ENCODE results near the gene STRA8.

STRA8 gene

DNA sequence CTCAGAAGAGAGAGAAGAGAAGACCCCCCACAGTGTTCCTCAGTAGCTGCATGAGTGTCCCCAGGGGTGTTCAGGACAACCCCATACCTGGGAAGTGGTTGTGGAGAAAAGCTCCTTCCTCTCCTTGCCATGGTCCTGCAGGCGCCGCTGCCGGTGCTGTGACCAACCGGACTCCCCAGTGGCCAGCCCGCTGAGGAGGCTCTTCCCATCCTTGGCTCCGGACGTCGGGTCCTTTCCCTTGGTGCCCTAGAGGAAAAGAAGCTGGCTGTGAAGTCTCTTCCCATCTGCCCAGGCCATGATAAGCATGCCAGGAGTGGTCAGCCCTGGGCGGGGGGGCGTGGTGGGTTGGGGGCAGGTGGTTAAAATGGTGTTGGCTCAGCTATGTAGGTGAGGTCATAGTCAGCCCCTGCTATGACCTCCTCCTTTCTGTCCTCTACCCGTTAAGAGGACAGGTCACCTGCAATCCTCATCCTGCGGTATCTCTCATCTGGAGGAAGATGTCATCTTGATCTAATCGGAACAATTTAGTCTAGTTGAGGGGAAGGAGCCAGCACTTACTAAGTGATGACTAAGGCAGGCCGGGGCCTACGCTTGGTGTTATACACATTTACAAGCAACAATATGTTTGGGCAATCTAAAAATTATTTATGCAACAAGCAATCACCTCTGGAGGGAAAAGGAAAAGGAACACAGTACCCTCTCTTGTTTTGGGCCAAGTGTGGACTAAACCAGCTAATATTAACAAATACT is 35.6 kb upstream of the STRA8 start:
- Histone ChIP-seq H3K9me2 (ENCODE audit: low read depth, low read length) (no peaks in the 10 kb centered on the region), H3K4me1 (ENCODE audit: insufficient read depth, low read length, severe bottlenecking) (no peaks in the 10 kb centered on the region), H4K20me1 (ENCODE audit: insufficient read depth, low read length) (no peaks in the 10 kb centered on the region), H3K27me3 (ENCODE audit: insufficient read depth, low read length) (no peaks in the 10 kb centered on the region), H3K4me3 (ENCODE audit: low read depth, low read length, poor library complexity, severe bottlenecking) (no peak overlapping the region), H3K9ac (ENCODE audit: low read length) (no peak overlapping the region), H3K36me3 (ENCODE audit: insufficient read depth, low read length) (peaks cover 90% of the 10 kb centered on the region), H3F3A (ENCODE audit: insufficient read depth, low read length) (no peaks in the 10 kb centered on the region), H3K27ac (ENCODE audit: low read depth, low read length, poor library complexity, severe bottlenecking) (no peak overlapping the region), H3K79me2 (ENCODE audit: insufficient read depth, low read length) (no peaks in the 10 kb centered on the region), H2AFZ (ENCODE audit: low read length) (no peak overlapping the region), H3K9me3 (ENCODE audit: low read length) (no peaks in the 10 kb centered on the region), H3K4me2 (ENCODE audit: low read length) (no peak overlapping the region)
- TF ChIP-seq EZH2 (IDR thresholded peaks at IDR 0.05; ENCODE audit: borderline replicate concordance, low read length), result no peak
- TF ChIP-seq, protein P1, sequence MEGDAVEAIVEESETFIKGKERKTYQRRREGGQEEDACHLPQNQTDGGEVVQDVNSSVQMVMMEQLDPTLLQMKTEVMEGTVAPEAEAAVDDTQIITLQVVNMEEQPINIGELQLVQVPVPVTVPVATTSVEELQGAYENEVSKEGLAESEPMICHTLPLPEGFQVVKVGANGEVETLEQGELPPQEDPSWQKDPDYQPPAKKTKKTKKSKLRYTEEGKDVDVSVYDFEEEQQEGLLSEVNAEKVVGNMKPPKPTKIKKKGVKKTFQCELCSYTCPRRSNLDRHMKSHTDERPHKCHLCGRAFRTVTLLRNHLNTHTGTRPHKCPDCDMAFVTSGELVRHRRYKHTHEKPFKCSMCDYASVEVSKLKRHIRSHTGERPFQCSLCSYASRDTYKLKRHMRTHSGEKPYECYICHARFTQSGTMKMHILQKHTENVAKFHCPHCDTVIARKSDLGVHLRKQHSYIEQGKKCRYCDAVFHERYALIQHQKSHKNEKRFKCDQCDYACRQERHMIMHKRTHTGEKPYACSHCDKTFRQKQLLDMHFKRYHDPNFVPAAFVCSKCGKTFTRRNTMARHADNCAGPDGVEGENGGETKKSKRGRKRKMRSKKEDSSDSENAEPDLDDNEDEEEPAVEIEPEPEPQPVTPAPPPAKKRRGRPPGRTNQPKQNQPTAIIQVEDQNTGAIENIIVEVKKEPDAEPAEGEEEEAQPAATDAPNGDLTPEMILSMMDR (IDR thresholded peaks at IDR 0.05; ENCODE audit: low read length), result no peak

DNA sequence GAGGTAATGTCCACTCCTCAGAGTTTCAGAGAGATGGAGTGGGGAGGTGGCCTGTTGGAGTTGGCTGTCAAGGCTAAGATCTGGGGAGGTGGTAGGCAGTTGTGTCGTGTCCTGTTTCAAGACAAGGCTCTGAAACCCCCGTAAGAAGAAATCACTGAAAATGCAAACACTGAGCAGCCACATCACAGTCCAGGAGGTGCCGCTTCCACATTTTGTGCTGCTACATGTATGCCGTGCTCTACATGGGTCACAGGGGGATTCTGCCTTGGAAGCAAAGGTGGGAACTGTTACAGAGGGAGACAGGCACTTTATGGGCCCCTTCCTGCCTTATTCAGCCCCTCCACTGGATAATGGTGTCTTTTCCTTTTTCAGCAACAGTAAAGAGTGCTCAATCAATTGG is 34.2 kb upstream of the STRA8 start:
- Histone ChIP-seq H3K9me2 (ENCODE audit: low read depth, low read length) (no peaks in the 10 kb centered on the region), H3K4me1 (ENCODE audit: insufficient read depth, low read length, severe bottlenecking) (no peaks in the 10 kb centered on the region), H3K9ac (ENCODE audit: low read length) (no peak overlapping the region), H3K27me3 (ENCODE audit: insufficient read depth, low read length) (no peaks in the 10 kb centered on the region), H3K27ac (ENCODE audit: low read depth, low read length, poor library complexity, severe bottlenecking) (no peak overlapping the region), H3K9me3 (ENCODE audit: low read length) (no peaks in the 10 kb centered on the region), H4K20me1 (ENCODE audit: insufficient read depth, low read length) (no peaks in the 10 kb centered on the region), H3K4me3 (ENCODE audit: low read depth, low read length, poor library complexity, severe bottlenecking) (no peak overlapping the region), H3F3A (ENCODE audit: insufficient read depth, low read length) (no peaks in the 10 kb centered on the region), H3K79me2 (ENCODE audit: insufficient read depth, low read length) (no peaks in the 10 kb centered on the region), H2AFZ (ENCODE audit: low read length) (no peak overlapping the region), H3K36me3 (ENCODE audit: insufficient read depth, low read length) (peaks cover 90% of the 10 kb centered on the region), H3K4me2 (ENCODE audit: low read length) (no peak overlapping the region)
- TF ChIP-seq, protein P1 (IDR thresholded peaks at IDR 0.05; ENCODE audit: low read length), result no peak
- TF ChIP-seq EZH2 (IDR thresholded peaks at IDR 0.05; ENCODE audit: borderline replicate concordance, low read length), result no peak

GRCh38 chr7:135200821-135201331 is 32.8 kb upstream of the STRA8 start:
- Histone ChIP-seq H3K79me2 (ENCODE audit: insufficient read depth, low read length) (no peaks in the 10 kb centered on the region), H4K20me1 (ENCODE audit: insufficient read depth, low read length) (no peaks in the 10 kb centered on the region), H3K9ac (ENCODE audit: low read length) (no peak overlapping the region), H3K36me3 (ENCODE audit: insufficient read depth, low read length) (peaks cover 92% of the 10 kb centered on the region), H3K27me3 (ENCODE audit: insufficient read depth, low read length) (no peaks in the 10 kb centered on the region), H3K9me3 (ENCODE audit: low read length) (no peaks in the 10 kb centered on the region), H3K4me2 (ENCODE audit: low read length) (no peak overlapping the region), H3K9me2 (ENCODE audit: low read depth, low read length) (no peaks in the 10 kb centered on the region), H2AFZ (ENCODE audit: low read length) (no peak overlapping the region), H3K27ac (ENCODE audit: low read depth, low read length, poor library complexity, severe bottlenecking) (no peak overlapping the region), H3K4me1 (ENCODE audit: insufficient read depth, low read length, severe bottlenecking) (peaks cover 9% of the 10 kb centered on the region), H3F3A (ENCODE audit: insufficient read depth, low read length) (no peaks in the 10 kb centered on the region), H3K4me3 (ENCODE audit: low read depth, low read length, poor library complexity, severe bottlenecking) (no peak overlapping the region)
- TF ChIP-seq, protein P1 (IDR thresholded peaks at IDR 0.05; ENCODE audit: low read length), result no peak
- no peak for TF ChIP-seq EZH2 (IDR thresholded peaks at IDR 0.05; ENCODE audit: borderline replicate concordance, low read length)

All from OCI-LY1 (cell line).